ENCODE data around the gene CFAP97D2.
A peak's percentile ranks its signal among the peaks of the same experiment; 100 is the strongest.

Gene CFAP97D2

DNA sequence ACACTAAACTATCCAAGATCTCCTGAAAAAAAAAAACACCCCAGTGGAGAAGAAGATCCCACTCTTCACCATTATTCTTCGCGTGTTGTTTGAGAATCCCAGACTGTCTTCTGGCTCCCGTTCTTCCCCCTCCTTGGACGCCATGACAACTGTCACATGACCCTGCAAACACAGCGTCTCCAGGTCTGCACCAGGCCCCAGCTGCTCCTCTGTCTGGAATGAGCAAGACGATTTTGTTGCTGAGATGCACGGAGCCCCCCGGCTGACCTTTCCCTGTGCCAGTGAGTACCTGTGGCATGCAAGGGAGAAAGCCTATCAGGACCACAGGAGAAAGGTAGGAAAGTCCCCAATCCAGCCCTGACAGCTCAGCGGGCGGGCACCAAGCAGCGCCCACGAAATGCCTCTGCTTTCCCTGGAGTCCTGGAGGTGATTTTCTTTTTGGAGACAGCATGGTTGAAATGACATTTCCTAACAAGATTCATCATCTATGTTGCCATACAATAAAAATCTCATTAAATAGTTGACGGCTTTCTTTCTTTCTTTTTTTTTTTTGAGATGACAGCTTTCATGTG lies at the start of gene CFAP97D2:
CFAP97D2 (plus strand) TSS at position 171 of the 572 bp plus-strand sequence; CDS start at position 245, 74 bp downstream.
- Histone ChIP-seq H3K36me3 (no peaks in the 10 kb centered on the region), H3K27ac (no peak within 1 kb of the TSS), H3K9me3 (peaks cover 0 to under 1% (median 0%) of the 10 kb centered on the region in 3 donors), H3K4me1 (no peaks in the 10 kb centered on the region), H3K27me3 (peaks cover 0 to 37% of the 10 kb centered on the region in 2 donors), H3K4me3 (no peak within 1 kb of the TSS)
- TF ChIP-seq, protein P1, sequence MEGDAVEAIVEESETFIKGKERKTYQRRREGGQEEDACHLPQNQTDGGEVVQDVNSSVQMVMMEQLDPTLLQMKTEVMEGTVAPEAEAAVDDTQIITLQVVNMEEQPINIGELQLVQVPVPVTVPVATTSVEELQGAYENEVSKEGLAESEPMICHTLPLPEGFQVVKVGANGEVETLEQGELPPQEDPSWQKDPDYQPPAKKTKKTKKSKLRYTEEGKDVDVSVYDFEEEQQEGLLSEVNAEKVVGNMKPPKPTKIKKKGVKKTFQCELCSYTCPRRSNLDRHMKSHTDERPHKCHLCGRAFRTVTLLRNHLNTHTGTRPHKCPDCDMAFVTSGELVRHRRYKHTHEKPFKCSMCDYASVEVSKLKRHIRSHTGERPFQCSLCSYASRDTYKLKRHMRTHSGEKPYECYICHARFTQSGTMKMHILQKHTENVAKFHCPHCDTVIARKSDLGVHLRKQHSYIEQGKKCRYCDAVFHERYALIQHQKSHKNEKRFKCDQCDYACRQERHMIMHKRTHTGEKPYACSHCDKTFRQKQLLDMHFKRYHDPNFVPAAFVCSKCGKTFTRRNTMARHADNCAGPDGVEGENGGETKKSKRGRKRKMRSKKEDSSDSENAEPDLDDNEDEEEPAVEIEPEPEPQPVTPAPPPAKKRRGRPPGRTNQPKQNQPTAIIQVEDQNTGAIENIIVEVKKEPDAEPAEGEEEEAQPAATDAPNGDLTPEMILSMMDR (IDR thresholded peaks at IDR 0.05), result no peak
- intact Hi-C loops (cut with DNase I; ENCODE audit: low total_unique reads), result no loop called here
- DNase-seq, result no peak

DNA sequence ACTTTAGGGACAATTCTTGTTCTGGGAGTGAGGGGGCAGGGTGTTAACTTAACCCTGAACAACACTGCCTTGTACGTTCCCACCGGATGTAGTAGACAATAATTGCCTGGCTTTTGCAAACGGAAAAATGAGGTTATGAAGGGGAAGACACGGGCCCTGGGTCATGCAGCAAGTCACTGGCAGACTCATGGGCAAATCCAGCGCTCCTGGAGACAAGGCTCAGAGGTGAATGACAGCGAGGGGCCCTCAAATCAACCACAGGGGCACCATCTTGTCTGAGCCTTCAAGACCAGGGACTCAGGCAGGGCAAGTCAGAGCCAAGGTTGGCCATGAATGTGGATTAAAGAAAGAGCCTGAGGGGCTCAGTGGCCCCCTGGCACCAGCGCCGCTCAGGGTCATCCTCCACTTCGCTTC lies 49.4 kb upstream of the CFAP97D2 start:
- intact Hi-C loops (cut with DNase I; ENCODE audit: low total_unique reads), result loop anchor here (2.0 to 5.0 kb wide), 2 partner anchors 32 to 63 kb away; no protein-coding TSS in a partner anchor
- Histone ChIP-seq H3K4me3 (peak overlapping the region in 1 of 2 donors; percentile 94), H3K4me1 (peaks cover 0 to 49% (median 45%) of the 10 kb centered on the region in 4 donors), H3K27ac (peak overlapping the region; percentile 79 to 84), H3K36me3 (no peaks in the 10 kb centered on the region), H3K27me3 (no peaks in the 10 kb centered on the region), H3K9me3 (no peaks in the 10 kb centered on the region)
- TF ChIP-seq, protein P1 (IDR thresholded peaks at IDR 0.05), result no peak
- no peak for DNase-seq

DNA sequence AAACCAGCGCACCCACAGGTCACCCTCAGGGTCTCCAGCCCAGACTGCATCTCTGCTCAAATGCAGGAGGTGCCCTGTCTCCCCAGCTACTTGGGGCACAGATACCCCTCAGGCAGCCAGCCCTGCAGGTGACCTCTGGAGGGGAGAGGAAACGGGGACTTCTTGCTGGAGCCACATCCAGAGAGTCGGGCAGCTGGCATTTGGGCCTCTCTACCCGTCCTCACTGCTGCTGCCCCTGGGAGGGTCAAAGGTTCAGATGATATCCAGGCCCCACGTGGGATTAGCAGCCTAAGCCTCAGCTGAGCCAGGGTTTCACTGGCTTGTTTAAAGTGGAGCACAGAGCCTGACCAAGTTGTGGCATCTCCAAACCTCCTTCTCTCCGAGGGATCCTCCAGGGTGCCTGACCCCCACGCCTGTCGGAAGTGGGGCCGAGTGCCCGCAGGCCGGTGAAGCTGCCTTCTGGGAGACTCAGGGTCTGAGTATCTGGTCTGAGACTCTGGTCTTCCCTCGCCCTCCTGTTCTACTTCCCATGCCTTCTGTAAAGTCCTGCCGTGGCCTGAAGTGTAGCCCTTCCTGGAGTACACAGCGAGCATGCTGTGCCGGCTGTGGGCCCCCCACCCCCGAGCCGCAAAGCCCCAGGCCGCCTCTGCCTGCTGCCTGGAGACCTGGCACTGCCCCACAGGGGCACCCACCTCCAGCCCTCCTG lies 48.8 kb upstream of the CFAP97D2 start:
- no peaks in the 10 kb centered on the region for H3K9me3 ChIP-seq
- peak overlapping the region; percentile 79 to 84 for H3K27ac ChIP-seq
- TF ChIP-seq, protein P1 (IDR thresholded peaks at IDR 0.05), result no peak
- no peak for DNase-seq
- peaks cover 0 to 49% (median 45%) of the 10 kb centered on the region in 4 donors for H3K4me1 ChIP-seq
- H3K27me3 ChIP-seq, result no peaks in the 10 kb centered on the region
- peak overlapping the region; percentile 93 to 94 for H3K4me3 ChIP-seq
- H3K36me3 ChIP-seq, result no peaks in the 10 kb centered on the region
- intact Hi-C loops (cut with DNase I; ENCODE audit: low total_unique reads), result loop anchor here (2.0 to 5.0 kb wide), 2 partner anchors 33 to 63 kb away; no protein-coding TSS in a partner anchor

DNA sequence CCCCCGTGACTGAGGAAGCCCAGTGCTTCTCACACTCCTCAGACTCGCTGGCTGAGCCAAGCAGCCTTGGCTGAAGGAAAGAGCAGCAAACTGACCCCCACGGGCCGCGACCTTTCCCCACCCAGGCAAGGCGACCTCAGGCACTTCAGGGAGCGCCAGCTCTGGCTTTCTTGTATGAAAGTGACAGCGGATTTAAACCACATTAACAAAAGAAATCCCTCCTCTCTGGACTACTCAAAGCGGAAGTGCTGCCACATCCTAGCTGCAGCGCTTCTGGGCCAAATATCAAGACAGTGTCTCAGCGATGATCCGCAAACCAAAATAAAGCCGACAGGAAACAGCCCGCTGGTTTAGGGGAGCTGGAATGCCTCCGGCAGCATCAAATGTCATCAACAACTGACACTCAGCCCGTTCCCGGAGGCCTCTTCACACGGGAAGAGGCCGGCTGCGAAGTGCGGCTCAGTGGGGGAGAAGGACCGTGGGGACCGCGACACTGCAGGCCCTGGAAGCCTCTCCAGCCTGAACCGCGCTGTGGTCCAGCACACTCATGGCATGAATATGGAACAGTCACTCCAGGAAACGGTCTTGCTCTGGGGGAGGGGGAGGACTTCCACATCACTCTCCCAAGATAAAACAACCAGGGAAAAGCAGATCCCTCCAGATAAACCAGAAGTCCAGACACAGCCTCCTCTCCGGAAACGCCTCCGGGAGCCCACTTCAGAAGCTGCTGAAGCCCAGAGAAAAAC lies 48.0 kb upstream of the CFAP97D2 start:
- H3K36me3 ChIP-seq, result no peaks in the 10 kb centered on the region
- H3K27ac ChIP-seq, result peak overlapping the region; percentile 79 to 84
- peak; percentile 65 to 83 for DNase-seq
- H3K4me1 ChIP-seq, result peaks cover 0 to 49% (median 45%) of the 10 kb centered on the region in 4 donors
- TF ChIP-seq, protein P1 (IDR thresholded peaks at IDR 0.05), result no peak
- intact Hi-C loops (cut with DNase I; ENCODE audit: low total_unique reads), result loop anchor here (2.0 to 5.0 kb wide), 2 partner anchors 34 to 64 kb away; no protein-coding TSS in a partner anchor
- H3K27me3 ChIP-seq, result no peaks in the 10 kb centered on the region
- peak overlapping the region; percentile 93 to 94 for H3K4me3 ChIP-seq
- no peaks in the 10 kb centered on the region for H3K9me3 ChIP-seq

DNA sequence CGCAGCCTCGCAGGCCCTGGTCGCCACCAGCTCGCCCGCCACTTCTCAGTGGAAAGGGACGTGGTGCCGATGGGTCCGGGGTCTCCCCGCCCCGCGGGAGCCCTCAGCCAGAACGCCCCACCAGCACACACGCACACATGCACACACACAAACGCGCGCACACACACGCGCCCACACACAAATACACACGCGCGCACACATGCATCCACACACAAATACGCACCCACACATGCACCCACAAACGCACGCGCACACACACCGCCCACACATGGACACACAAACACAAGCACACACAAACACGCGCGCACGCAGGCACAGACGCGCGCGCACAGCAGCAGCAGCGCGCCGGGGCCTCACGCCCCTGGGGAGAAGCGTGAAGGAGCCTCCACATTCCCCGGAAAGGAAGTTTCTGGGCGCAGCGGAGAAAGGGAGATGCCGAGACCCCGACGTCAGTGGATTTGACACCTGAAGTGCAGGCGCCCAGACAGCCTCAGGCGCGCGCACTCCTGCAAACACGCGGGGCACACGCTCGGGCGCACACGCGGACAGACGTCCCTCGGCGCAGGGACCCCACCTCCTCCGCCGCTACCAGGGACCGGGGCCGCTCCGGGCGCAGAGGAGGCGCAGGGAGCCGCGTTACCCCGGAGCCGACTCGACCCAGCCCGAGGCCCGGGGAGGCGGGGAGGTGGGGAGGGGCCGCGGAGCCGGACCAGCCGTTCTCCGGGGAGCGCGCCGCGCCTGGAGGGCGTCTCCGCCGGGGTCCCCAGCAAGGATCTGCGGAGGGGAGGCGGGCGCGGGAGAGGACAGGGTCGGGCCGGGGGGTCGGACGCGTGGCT lies 47.3 kb upstream of the CFAP97D2 start:
- TF ChIP-seq, protein P1 (IDR thresholded peaks at IDR 0.05), result no peak
- H3K4me3 ChIP-seq, result peak overlapping the region; percentile 93 to 94
- intact Hi-C loops (cut with DNase I; ENCODE audit: low total_unique reads), result loop anchor here (2.0 to 5.0 kb wide), 2 partner anchors 34 to 65 kb away; no protein-coding TSS in a partner anchor
- DNase-seq, result no peak
- H3K27ac ChIP-seq, result peak overlapping the region; percentile 79 to 84
- peaks cover 0 to 49% (median 45%) of the 10 kb centered on the region in 4 donors for H3K4me1 ChIP-seq
- no peaks in the 10 kb centered on the region for H3K36me3 ChIP-seq
- H3K27me3 ChIP-seq, result no peaks in the 10 kb centered on the region
- H3K9me3 ChIP-seq, result no peaks in the 10 kb centered on the region

All from tibial artery (tissue), 4 donors.